HG03159 (cell line): ENCODE results near the gene NPAS2.

Experiments used
- ATAC-seq: cut with Tn5 transposase; IDR thresholded peaks from one replicate; pipeline ENCODE4 v1.9.1; 2021; ENCODE audit warnings: mild to moderate bottlenecking, moderate library complexity; ENCODE audit not compliant: unreplicated experiment

The NPAS2 gene

DNA sequence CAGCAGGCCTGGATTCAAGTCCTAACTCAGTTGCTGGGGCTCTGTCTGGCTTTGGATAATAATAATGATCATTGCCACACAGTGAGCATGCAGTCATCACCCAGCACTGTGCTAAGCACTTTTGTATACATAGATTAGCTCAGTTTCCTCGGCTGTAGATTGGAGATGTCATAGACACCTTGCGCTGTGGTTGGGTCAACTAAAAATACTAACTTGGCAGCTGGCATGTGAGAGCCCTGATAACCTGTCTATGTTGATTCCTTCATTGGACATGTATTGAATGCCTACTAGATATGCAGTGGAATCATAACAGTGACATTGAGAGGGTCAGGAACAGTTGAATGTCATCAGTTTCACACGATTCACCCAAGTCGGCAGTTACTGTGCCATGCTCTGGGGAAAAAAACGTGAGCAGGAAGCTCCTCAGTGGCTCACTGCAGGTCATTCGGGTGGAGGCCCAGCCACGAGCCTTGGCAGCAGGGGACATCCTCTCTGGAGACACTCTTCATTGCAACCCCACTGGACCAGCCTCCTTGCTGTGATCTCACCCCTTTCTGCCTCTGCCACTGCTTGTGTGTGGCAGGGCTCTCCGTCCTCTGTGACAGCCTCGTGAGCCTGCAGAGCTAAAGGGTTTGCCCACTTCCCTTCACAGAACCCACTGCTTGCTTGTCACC, 85.3 kb downstream of the NPAS2 start:
- no peak for ATAC-seq

GRCh38 chr2:100906131-100906530, 86.2 kb downstream of the NPAS2 start:
- ATAC-seq, result no peak

DNA sequence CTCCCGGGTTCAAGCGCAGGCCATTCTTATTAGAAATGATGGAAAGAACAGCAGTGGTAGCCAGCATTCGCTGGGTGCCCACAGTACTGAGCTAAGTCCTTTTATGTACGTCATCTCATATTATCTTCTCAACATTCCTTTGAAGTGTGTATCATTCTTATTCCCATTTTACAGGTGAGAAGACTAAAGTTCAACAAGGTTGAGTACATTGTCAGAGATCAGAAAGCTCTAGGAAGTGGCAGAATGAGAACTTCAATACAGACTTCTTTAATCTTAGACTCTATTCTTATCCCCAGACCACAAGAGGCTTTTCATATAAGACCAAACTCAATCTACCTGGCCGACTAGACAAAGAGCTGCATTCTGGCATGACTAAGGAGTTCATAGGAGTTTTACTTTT, 86.7 kb downstream of the NPAS2 start:
- ATAC-seq, result no peak

- no peak for ATAC-seq
These were observed 87.9 kb downstream of the NPAS2 start for GRCh38 chr2:100907832-100908231.

- ATAC-seq, result no peak
These were observed 89.7 kb downstream of the NPAS2 start for GRCh38 chr2:100909534-100910081.

DNA sequence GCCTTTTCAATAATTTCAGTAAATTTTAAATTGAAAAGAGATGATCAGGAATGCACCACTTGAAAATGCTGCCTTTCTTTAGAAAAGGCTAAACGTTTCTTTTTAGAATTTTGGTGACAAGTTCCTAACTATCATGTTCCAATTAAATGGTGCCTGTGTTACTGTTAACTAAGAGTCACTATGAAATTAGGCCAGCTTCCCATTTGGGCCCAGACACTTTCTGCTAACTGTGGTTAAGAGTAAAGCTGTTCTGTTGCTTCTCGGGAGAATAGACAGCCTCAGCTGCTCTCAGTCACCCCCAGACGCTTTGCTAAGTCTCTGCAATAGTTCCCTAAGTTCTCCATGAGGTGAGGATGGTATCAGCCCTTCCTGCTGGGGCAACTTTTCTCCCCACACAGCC, 90.2 kb downstream of the NPAS2 start:
- ATAC-seq, result no peak

GRCh38 chr2:100919316-100919715, 99.4 kb downstream of the NPAS2 start:
- ATAC-seq, result peak; percentile 50

DNA sequence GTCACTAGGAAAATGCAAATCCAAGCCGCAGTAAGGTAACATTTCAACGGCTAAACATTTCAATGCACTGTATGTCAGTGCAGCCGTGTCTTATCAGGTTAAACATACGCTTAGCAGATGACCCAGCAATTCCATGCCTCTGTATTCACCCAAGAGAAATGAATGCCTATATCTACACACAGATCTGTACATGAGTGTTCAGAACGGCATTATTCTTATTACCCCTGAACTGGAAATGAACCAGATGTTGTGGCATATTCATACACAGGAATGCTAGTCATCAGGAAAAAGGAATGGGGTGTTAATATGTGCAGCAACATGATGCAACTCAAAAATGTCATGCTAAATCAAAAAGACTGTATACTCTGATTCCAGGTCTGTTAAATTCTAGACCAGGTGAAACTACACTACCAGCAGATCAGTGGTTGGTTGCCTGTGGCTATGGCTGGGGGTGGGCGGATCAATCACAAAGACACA, 101.8 kb downstream of the NPAS2 start:
- no peak for ATAC-seq

GRCh38 chr2:100923461-100924060, 103.6 kb downstream of the NPAS2 start:
- no peak for ATAC-seq

GRCh38 chr2:100924122-100924519, 104.2 kb downstream of the NPAS2 start:
- no peak for ATAC-seq

- peak; percentile 82 for ATAC-seq
These were observed 104.8 kb downstream of the NPAS2 start for GRCh38 chr2:100924520-100925451.

GRCh38 chr2:100928235-100928634, 108.3 kb downstream of the NPAS2 start:
- ATAC-seq, result no peak

- no peak for ATAC-seq
These were observed 109.2 kb downstream of the NPAS2 start for GRCh38 chr2:100929147-100929546.

DNA sequence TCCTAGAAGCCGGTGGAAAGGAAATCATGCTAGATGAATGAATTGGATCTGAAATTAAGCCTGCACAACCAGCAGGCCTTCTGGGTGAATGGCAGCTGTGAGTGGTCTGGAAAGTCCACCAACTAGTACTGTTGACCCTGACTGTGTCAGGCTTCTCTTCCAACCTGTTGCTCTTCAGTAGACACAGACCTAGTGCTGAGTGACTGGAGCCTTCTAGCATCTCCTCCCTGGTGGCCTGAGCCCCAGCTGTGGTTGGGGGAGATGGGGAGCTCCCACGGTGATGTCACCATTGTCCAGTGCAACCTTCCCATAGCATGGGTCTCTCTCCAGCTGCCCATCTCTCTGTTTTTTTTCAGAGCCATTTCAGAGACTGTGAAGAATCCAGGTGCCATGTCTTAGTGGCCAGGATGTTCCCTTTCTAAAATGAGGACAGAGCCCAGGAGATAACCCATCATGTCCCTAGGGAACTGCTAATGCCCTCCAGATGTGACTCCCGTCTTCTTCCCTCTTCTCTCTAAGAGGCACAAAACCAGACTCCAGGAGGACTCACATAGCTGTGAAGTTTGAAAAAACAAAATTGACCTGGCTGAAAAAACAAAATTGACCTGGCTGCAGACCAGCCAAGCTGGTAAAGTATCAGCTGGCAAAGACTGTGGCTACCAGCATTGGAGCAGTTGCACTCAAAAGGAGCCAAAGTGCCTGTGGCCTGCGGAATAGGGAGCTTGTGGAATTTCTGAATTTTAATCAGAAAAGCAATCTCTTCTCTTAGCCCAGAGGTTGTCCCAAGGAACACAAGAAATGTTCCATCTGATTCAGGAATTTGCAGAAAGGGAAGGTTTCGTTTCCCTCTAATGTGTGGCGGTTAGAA, 114.8 kb downstream of the NPAS2 start:
- ATAC-seq, result no peak

DNA sequence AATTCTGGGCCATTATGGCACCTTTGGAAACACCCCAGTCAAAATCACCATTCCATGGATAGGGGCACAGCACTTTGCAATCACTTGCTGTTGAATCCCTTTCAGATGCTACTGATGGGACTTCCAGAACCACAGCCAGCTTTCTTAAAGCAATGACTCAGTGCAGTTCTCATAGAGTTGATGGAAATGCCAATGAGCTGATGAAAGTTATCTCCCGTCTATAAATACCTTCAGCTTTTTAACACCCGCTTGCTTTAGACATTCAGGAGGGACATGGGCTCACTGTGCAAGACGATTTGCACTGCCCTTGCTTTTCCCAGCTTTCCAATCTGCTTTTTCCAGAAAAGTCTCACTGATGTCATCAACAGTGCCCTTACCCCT, 115.4 kb downstream of the NPAS2 start:
- no peak for ATAC-seq

- ATAC-seq, result no peak
These were observed 116.3 kb downstream of the NPAS2 start for GRCh38 chr2:100936070-100936741.

GRCh38 chr2:100936972-100937542, 117.1 kb downstream of the NPAS2 start:
- ATAC-seq, result no peak

DNA sequence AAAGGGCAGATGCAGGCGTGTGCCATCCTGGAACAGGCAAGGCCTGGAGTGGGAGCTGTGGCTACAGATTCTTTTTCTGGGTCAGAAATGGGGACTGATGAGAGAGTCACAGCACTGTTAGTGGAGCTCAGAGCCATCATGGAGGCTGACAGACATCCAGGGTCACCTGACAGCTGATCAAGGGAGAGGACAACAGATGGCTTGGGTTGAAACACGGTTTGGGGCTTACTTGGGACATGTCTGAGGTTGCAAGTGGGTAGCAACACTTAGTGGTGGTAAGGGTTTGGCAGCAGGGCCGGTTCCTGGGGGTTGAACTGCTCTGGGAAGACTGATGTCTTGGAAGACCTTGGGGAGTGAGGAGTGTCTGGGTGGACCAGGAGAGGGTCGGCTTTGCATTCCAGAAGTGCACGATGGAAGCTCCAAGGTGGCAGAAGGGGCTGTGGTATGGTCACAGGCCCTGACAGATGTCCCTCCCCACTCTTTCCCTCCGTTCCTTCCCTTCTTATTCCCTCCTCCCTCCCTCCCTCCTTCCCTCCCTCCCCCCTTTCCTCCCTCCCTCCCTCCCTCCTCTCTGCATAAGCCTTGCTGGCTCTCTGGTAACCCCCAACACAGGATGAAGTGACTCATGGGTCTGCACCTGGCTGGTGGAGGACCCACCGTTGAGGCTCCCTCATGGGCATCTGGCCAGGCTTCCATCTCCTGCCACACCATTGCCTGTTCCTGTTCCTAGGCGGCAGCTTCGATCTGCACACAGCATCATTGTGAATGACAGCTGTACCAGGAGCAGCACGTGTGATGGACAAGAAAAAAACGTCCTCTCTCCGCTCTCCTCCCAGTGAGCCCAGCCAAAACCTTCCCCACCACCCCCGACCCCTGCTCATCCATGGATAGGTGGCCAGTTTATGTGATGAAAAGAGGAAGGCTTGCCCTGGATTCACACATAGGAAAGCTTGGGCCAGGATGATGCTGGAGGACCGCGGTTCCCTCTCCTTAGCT, 118.4 kb downstream of the NPAS2 start:
- no peak for ATAC-seq
